Smooth muscle cell (in vitro differentiated cells): ENCODE data around the gene JAG2. TPM values are rescaled to one million over a fixed set of nuclear protein-coding genes. Genes with fewer than 3 reads are reported as not detected.
A peak's percentile ranks its signal among the peaks of the same experiment; 100 is the strongest.

Source experiments
- DNase-seq: peaks from one replicate; lab custom pipeline; 2025; ENCODE audit not compliant: unreplicated experiment; lab: John Stamatoyannopoulos, UW
- H2AFZ ChIP-seq: fragments of 200-600 bp; sonication (generic); 2 replicates; pipeline ENCODE4 v1.6.0; 2016; ENCODE audit warnings: antibody characterized with exemption, low read depth, mild to moderate bottlenecking
- H3F3A ChIP-seq: fragments of 200-600 bp; sonication (generic); 2 replicates; pipeline ENCODE4 v1.6.0; 2017; ENCODE audit warnings: antibody characterized with exemption, low read depth
- H3K27ac ChIP-seq: fragments of 200-600 bp; sonication (generic); 2 replicates; pipeline ENCODE4 v1.5.1; 2016; ENCODE audit warnings: low read depth, mild to moderate bottlenecking
- H3K27me3 ChIP-seq: fragments of 200-600 bp; sonication (generic); 2 replicates; pipeline ENCODE4 v1.6.1; 2016; ENCODE audit warnings: low read depth, mild to moderate bottlenecking
- H3K36me3 ChIP-seq: fragments of 200-600 bp; sonication (generic); 2 replicates; pipeline ENCODE4 v1.5.1; 2016; ENCODE audit warnings: low read depth
- H3K4me1 ChIP-seq: fragments of 200-600 bp; sonication (generic); 2 replicates; pipeline ENCODE4 v1.5.1; 2016; ENCODE audit warnings: low read depth
- H3K4me2 ChIP-seq: fragments of 200-600 bp; sonication (generic); 2 replicates; pipeline ENCODE4 v1.6.0; 2016; ENCODE audit warnings: mild to moderate bottlenecking
- H3K4me3 ChIP-seq: fragments of 200-600 bp; sonication (generic); 2 replicates; pipeline ENCODE4 v1.5.1; 2016; ENCODE audit warnings: mild to moderate bottlenecking
- H3K79me2 ChIP-seq: fragments of 200-600 bp; sonication (generic); 2 replicates; pipeline ENCODE4 v1.6.0; 2016; ENCODE audit warnings: low read depth, mild to moderate bottlenecking
- H3K9ac ChIP-seq: fragments of 200-600 bp; sonication (generic); 2 replicates; pipeline ENCODE4 v1.6.0; 2016; ENCODE audit warnings: low read depth
- H3K9me3 ChIP-seq: fragments of 200-600 bp; sonication (generic); replicated peaks from 2 replicates; pipeline ENCODE4 v1.5.1; 2016; ENCODE audit warnings: low read depth
- H4K20me1 ChIP-seq: fragments of 200-600 bp; sonication (generic); 2 replicates; pipeline ENCODE4 v1.6.0; 2016; ENCODE audit warnings: low read depth
- WGBS: methylation state at CpG from one replicate; pipeline ENCODE4 v1.1.7; 2016; ENCODE audit warnings: low lambda C conversion rate; 5-methylcytosine and 5-hydroxymethylcytosine counted together
- polyA plus RNA-seq: library from polyadenylated mRNA; unstranded; fragments of >200 nt; fragmentation: Nextera tagmentation; extraction: Ambion mirVana; gene quantifications from 2 replicates; pipeline ENCODE4 v1.2.1, GENCODE V29; 2016
- total RNA-seq: library from RNA; depleted of rRNA; stranded (reverse); fragments of >200 nt; gene quantifications from 2 replicates; pipeline ENCODE4 v1.2.3, GENCODE V29; 2014
- TF ChIP-seq, protein P1 (sequence below): fragments of 200-600 bp; sonication (generic); IDR thresholded peaks from 2 replicates; pipeline ENCODE4 v1.5.1; 2017; ENCODE audit warnings: borderline replicate concordance, mild to moderate bottlenecking, antibody characterized with exemption; ENCODE audit not compliant: insufficient read depth, poor library complexity, severe bottlenecking

JAG2 gene
- total and polyA plus RNA-seq, 2 experiments from 2014 or later = 5.0 to 5.8 TPM

DNA sequence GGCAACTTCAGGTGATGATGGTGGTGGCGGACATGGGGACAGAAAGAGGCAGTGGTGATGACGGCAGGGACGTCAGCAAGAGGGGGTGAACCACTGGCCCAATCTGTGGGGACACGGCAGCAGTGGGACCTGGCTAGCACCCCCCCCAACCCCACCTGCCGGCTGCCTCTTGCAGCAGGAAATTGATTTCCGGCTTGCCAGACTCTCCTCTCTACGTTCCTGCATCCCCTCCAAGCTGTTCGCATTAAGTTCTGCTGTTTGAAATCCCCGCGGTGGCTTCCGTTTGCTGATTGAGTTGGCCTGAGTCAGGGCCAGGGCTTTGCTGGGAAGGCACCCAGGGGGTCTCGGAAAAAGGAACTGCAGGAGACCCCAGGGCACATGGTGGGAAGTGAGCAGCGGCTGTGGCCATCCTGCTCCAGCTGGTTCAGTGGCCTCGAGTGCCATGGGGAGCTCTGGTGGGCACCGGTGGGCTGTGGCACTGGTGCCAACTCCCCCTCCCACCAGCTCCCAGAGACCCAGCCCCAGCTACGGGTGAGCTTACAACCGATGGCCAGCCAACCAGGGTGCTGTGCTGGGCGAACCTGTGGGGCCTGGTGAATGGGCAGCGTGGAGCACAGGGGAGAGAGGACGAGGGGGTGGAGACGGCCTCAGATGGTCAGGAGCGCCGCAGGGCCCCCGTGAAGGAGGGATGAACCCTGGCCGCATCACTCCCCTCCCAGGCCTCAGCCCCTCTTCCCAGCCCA, 27.1 kb upstream of the JAG2 start:
- Histone ChIP-seq H3K27ac (no peak overlapping the region), H4K20me1 (no peaks in the 10 kb centered on the region), H3K9me3 (no peaks in the 10 kb centered on the region), H3K36me3 (no peaks in the 10 kb centered on the region), H3K27me3 (peaks cover 38% of the 10 kb centered on the region), H3K4me2 (peak overlapping the region; percentile 75), H3K79me2 (no peaks in the 10 kb centered on the region), H3F3A (no peaks in the 10 kb centered on the region), H2AFZ (no peak overlapping the region), H3K4me3 (no peak overlapping the region), H3K9ac (no peak overlapping the region), H3K4me1 (peaks cover 14% of the 10 kb centered on the region)
- DNase-seq = no peak
- TF ChIP-seq, protein P1, sequence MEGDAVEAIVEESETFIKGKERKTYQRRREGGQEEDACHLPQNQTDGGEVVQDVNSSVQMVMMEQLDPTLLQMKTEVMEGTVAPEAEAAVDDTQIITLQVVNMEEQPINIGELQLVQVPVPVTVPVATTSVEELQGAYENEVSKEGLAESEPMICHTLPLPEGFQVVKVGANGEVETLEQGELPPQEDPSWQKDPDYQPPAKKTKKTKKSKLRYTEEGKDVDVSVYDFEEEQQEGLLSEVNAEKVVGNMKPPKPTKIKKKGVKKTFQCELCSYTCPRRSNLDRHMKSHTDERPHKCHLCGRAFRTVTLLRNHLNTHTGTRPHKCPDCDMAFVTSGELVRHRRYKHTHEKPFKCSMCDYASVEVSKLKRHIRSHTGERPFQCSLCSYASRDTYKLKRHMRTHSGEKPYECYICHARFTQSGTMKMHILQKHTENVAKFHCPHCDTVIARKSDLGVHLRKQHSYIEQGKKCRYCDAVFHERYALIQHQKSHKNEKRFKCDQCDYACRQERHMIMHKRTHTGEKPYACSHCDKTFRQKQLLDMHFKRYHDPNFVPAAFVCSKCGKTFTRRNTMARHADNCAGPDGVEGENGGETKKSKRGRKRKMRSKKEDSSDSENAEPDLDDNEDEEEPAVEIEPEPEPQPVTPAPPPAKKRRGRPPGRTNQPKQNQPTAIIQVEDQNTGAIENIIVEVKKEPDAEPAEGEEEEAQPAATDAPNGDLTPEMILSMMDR = no peak
- WGBS = 52% methylated on average over 24 of the region's 25 CpGs

- WGBS = 89% methylated on average over 8 of the region's 10 CpGs
Observed at GRCh38 chr14:105195051-105195450, 26.5 kb upstream of the JAG2 start.

DNA sequence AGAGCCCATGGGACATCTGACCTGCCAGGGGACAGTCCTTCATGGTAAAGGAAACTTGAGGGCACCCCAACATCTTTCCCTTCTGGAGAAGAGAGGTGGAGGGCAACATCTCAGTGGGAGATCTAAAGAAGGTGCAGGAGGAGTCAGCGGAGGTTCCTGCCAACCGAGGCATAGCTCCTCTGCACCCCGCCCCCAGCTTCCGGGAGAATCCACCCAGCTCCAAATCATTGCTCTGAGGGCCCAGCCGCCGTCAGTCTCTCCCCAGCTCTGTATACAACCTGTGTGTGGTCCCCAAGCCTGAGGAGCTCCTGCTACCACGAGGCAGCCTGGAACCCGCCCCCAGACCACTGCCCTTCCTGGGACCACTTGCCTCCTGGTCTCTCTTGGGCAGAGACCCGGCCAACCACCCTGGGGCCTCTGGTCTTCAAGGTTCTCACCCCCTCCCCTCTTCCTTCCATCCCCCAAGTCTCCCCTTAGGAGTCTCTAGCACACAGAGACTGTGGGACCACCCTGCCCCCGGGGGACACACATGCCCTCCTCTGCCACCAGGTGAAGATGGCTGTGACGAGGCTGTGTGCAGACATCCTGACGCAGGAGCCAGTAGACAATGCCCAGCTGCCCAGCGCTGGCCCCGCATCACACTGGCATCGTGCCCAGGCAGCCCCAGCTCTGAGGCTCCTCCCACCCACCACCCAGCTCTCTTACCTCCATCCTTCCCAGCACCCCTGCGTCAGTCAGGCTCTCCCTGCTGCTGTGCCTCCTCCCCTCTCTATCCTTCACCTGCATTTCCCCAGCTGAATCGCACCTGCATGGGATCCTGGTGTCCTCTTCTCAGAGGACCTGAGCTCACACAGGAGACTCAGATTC, 25.6 kb upstream of the JAG2 start:
- Histone ChIP-seq H3K9me3 (no peaks in the 10 kb centered on the region), H3K9ac (no peak overlapping the region), H3K27me3 (peaks cover 38% of the 10 kb centered on the region), H2AFZ (no peak overlapping the region), H3K36me3 (no peaks in the 10 kb centered on the region), H3K27ac (no peak overlapping the region), H3F3A (no peaks in the 10 kb centered on the region), H3K4me1 (peaks cover 14% of the 10 kb centered on the region), H4K20me1 (no peaks in the 10 kb centered on the region), H3K4me2 (no peak overlapping the region), H3K4me3 (no peak overlapping the region), H3K79me2 (no peaks in the 10 kb centered on the region)
- DNase-seq = no peak
- TF ChIP-seq, protein P1 = no peak
- 81% methylated on average over 17 of the region's 17 CpGs for WGBS

More at GRCh38 chr14:105195051-105195450, 26.5 kb upstream of the JAG2 start:
- no peaks in the 10 kb centered on the region for H3K36me3 ChIP-seq
- no peak overlapping the region for H3K9ac ChIP-seq
- H3K4me2 ChIP-seq = no peak overlapping the region
- no peaks in the 10 kb centered on the region for H3K79me2 ChIP-seq
- no peaks in the 10 kb centered on the region for H3F3A ChIP-seq
- no peak overlapping the region for H3K4me3 ChIP-seq
- H4K20me1 ChIP-seq = no peaks in the 10 kb centered on the region
- peaks cover 38% of the 10 kb centered on the region for H3K27me3 ChIP-seq
- H3K9me3 ChIP-seq = no peaks in the 10 kb centered on the region
- H2AFZ ChIP-seq = no peak overlapping the region
- H3K27ac ChIP-seq = no peak overlapping the region
- no peak for DNase-seq
- H3K4me1 ChIP-seq = peaks cover 14% of the 10 kb centered on the region
- TF ChIP-seq, protein P1 = no peak
